Suppressor macrophage treated with lipopolysaccharide for 4 hours (primary cell): ENCODE data around the gene DTHD1.

Source experiments
- DNase-seq: peaks from one replicate; pipeline ENCODE4 v3.0.0-alpha.2; 2020

DTHD1 gene

GRCh38 chr4:36273276-36273675 is 8.1 kb upstream of the DTHD1 start:
- peak; percentile 68 for DNase-seq

- DNase-seq: no peak
Measured at GRCh38 chr4:36274158-36274557, 7.3 kb upstream of the DTHD1 start.

GRCh38 chr4:36277533-36277932 is 3.9 kb upstream of the DTHD1 start:
- DNase-seq: no peak

GRCh38 chr4:36278789-36279188 is 2.6 kb upstream of the DTHD1 start:
- DNase-seq: no peak

- DNase-seq: no peak
Measured at GRCh38 chr4:36280555-36280954, 861 bp upstream of the DTHD1 start.

- peak; percentile 54 for DNase-seq
Measured at GRCh38 chr4:36282503-36283030, 1.2 kb downstream of the DTHD1 start.

- DNase-seq: no peak
Measured at GRCh38 chr4:36283912-36284465, 2.6 kb downstream of the DTHD1 start.

GRCh38 chr4:36285784-36286480 is 4.5 kb downstream of the DTHD1 start:
- no peak for DNase-seq

- DNase-seq: no peak
Measured at GRCh38 chr4:36286481-36286871, 5.1 kb downstream of the DTHD1 start.

- peak; percentile 36 for DNase-seq
Measured at GRCh38 chr4:36288731-36289426, 7.5 kb downstream of the DTHD1 start.

- no peak for DNase-seq
Measured at GRCh38 chr4:36290641-36291040, 9.2 kb downstream of the DTHD1 start.

GRCh38 chr4:36292556-36293188 is 11.3 kb downstream of the DTHD1 start:
- peak; percentile 76 for DNase-seq

GRCh38 chr4:36301127-36301526 is 19.7 kb downstream of the DTHD1 start:
- no peak for DNase-seq

- peak; percentile 79 for DNase-seq
Measured at GRCh38 chr4:36303426-36304137, 22.2 kb downstream of the DTHD1 start.

GRCh38 chr4:36304138-36304681 is 22.8 kb downstream of the DTHD1 start:
- DNase-seq: no peak

- DNase-seq: no peak
Measured at GRCh38 chr4:36308150-36308549, 26.7 kb downstream of the DTHD1 start.

- DNase-seq: no peak
Measured at GRCh38 chr4:36310216-36310615, 28.8 kb downstream of the DTHD1 start.

- peak; percentile 71 for DNase-seq
Measured at GRCh38 chr4:36310793-36311192, 29.4 kb downstream of the DTHD1 start.

- DNase-seq: no peak
Measured at GRCh38 chr4:36312511-36312910, 31.1 kb downstream of the DTHD1 start.

- peak; percentile 79 for DNase-seq
Measured at GRCh38 chr4:36313301-36313700, 31.9 kb downstream of the DTHD1 start.

GRCh38 chr4:36313703-36314102 is 32.3 kb downstream of the DTHD1 start:
- no peak for DNase-seq

GRCh38 chr4:36316607-36317006 is 35.2 kb downstream of the DTHD1 start:
- peak; percentile 80 for DNase-seq

- peak; percentile 27 for DNase-seq
Measured at GRCh38 chr4:36317721-36318120, 36.3 kb downstream of the DTHD1 start.
